Measurements from ENCODE around the gene RABL3.
"Not testable (repeated sequence)": the region's sequence is repeated elsewhere in the genome, so short reads cannot be mapped to it uniquely, and the experiment has no call there.

The RABL3 gene, protein sequence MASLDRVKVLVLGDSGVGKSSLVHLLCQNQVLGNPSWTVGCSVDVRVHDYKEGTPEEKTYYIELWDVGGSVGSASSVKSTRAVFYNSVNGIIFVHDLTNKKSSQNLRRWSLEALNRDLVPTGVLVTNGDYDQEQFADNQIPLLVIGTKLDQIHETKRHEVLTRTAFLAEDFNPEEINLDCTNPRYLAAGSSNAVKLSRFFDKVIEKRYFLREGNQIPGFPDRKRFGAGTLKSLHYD

GRCh38 chr3:120742198-120742848 is at the start of gene RABL3, which contains the start of gene GTF2E1:
RABL3 (minus strand) TSS chr3:120742516; CDS start chr3:120742507, 9 bp downstream.
GTF2E1 (plus strand) TSS chr3:120742744; CDS start chr3:120750553, 7,809 bp downstream.
- Histone ChIP-seq H3K4me3 (ENCODE audit: low read length) (peak within 1 kb of the TSS; percentile 86), H3K9ac (ENCODE audit: low read length) (peak within 1 kb of the TSS; percentile 95), H3K4me1 (ENCODE audit: control insufficient read depth, insufficient read depth, low read length) (peaks cover 11% of the 10 kb centered on the region), H3K9me3 (ENCODE audit: control insufficient read depth, low read length) (no peaks in the 10 kb centered on the region), H3K27me3 (ENCODE audit: control insufficient read depth, insufficient read depth, low read length) (no peaks in the 10 kb centered on the region), H3K36me3 (ENCODE audit: control insufficient read depth, insufficient read depth, low read length) (no peaks in the 10 kb centered on the region)

DNA sequence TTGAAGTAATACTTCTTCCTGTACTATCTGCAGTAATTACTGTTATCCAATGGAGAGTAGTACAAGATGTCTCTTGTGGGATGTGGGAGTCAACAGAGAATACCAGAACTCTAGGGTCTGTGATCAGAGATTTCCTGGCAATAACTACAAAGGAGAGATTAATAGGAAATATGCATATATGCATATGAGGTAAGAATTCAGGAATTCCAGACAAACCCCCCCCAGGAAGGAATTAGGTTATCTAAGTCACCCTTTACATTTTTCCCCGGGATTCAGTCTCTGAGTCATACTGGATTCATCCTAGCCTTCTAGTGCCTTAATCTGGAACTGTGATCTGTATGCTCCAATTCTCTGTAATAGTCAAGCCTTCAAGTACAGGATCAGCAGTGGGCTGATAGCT is 49.6 kb upstream of the RABL3 start:
- no peaks in the 10 kb centered on the region for H3K36me3 ChIP-seq (ENCODE audit: control insufficient read depth, insufficient read depth, low read length)
- H3K9ac ChIP-seq (ENCODE audit: low read length): no peak overlapping the region
- no peak overlapping the region for H3K4me3 ChIP-seq (ENCODE audit: low read length)
- H3K9me3 ChIP-seq (ENCODE audit: control insufficient read depth, low read length): no peaks in the 10 kb centered on the region
- no peaks in the 10 kb centered on the region for H3K27me3 ChIP-seq (ENCODE audit: control insufficient read depth, insufficient read depth, low read length)
- H3K4me1 ChIP-seq (ENCODE audit: control insufficient read depth, insufficient read depth, low read length): no peaks in the 10 kb centered on the region

DNA sequence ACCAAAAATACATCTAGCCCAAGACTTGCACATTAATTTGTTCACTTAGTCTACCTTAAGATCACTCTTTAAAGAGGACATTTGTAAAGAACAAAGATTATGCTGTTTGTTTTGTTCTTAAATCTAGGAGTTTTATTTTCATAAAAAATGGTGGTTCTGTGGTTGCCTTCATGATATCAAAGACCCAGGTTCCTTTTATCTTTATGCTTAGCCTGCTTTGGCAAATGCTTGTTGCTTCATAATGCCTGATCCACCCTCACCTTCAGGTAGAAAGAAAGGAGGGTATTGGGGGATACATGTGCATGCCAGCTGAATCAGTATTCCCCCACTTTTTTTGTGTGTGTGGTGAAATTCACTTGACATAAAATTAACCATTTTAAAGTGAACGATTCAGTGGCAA is 48.7 kb upstream of the RABL3 start:
- H3K9ac ChIP-seq (ENCODE audit: low read length): no peak overlapping the region
- H3K36me3 ChIP-seq (ENCODE audit: control insufficient read depth, insufficient read depth, low read length): no peaks in the 10 kb centered on the region
- H3K4me3 ChIP-seq (ENCODE audit: low read length): no peak overlapping the region
- no peaks in the 10 kb centered on the region for H3K9me3 ChIP-seq (ENCODE audit: control insufficient read depth, low read length)
- H3K4me1 ChIP-seq (ENCODE audit: control insufficient read depth, insufficient read depth, low read length): no peaks in the 10 kb centered on the region
- H3K27me3 ChIP-seq (ENCODE audit: control insufficient read depth, insufficient read depth, low read length): no peaks in the 10 kb centered on the region

- not testable (repeated sequence) for H3K4me3 ChIP-seq (ENCODE audit: low read length); H3K36me3 ChIP-seq (ENCODE audit: control insufficient read depth, insufficient read depth, low read length); H3K9me3 ChIP-seq (ENCODE audit: control insufficient read depth, low read length); H3K27me3 ChIP-seq (ENCODE audit: control insufficient read depth, insufficient read depth, low read length); H3K9ac ChIP-seq (ENCODE audit: low read length); H3K4me1 ChIP-seq (ENCODE audit: control insufficient read depth, insufficient read depth, low read length)
These were observed 43.5 kb upstream of the RABL3 start for GRCh38 chr3:120785832-120786231.

DNA sequence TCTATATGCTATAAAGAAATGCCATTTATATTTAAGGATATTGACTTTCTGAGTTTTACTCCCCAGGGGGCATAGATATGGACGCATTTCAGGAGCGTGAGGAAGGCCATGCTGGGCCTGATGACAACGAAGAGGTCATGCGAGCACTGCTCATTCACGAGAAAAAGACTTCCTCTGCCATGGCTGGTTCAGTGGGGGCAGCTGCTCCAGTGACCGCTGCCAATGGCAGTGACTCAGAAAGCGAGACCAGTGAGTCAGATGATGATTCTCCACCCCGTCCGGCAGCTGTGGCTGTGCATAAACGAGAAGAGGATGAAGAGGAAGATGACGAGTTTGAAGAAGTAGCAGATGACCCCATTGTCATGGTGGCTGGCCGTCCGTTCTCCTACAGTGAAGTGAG is 38.7 kb upstream of the RABL3 start:
- Histone ChIP-seq H3K9me3 (ENCODE audit: control insufficient read depth, low read length) (no peaks in the 10 kb centered on the region), H3K4me1 (ENCODE audit: control insufficient read depth, insufficient read depth, low read length) (no peaks in the 10 kb centered on the region), H3K36me3 (ENCODE audit: control insufficient read depth, insufficient read depth, low read length) (no peaks in the 10 kb centered on the region), H3K9ac (ENCODE audit: low read length) (no peak overlapping the region), H3K4me3 (ENCODE audit: low read length) (no peak overlapping the region), H3K27me3 (ENCODE audit: control insufficient read depth, insufficient read depth, low read length) (no peaks in the 10 kb centered on the region)

- Histone ChIP-seq H3K27me3 (ENCODE audit: control insufficient read depth, insufficient read depth, low read length) (no peaks in the 10 kb centered on the region), H3K36me3 (ENCODE audit: control insufficient read depth, insufficient read depth, low read length) (no peaks in the 10 kb centered on the region), H3K4me1 (ENCODE audit: control insufficient read depth, insufficient read depth, low read length) (no peaks in the 10 kb centered on the region), H3K9ac (ENCODE audit: low read length) (no peak overlapping the region), H3K9me3 (ENCODE audit: control insufficient read depth, low read length) (no peaks in the 10 kb centered on the region), H3K4me3 (ENCODE audit: low read length) (no peak overlapping the region)
These were observed 36.5 kb upstream of the RABL3 start for GRCh38 chr3:120778776-120779175.

DNA sequence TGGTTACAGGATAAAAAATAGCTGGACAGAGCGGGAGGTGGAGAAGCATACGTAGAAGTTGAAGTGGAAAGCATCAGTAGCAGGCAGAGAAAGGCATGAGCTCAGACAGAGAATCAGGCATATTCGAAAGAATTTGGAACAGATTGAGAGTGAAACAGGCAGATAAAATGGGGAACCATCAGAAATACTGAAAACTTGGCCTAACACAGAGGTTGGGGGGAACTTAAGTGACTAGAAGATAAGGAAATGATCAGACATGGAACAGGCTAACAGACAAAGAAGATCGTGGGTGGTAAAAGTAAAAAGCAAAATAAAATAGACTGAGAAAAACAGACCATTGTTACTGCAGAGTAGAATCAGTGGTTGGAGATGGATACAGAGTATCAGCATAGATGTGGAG is 33.1 kb upstream of the RABL3 start:
- Histone ChIP-seq H3K4me3 (ENCODE audit: low read length) (no peak overlapping the region), H3K27me3 (ENCODE audit: control insufficient read depth, insufficient read depth, low read length) (no peaks in the 10 kb centered on the region), H3K9ac (ENCODE audit: low read length) (no peak overlapping the region), H3K36me3 (ENCODE audit: control insufficient read depth, insufficient read depth, low read length) (peaks cover 5% of the 10 kb centered on the region), H3K9me3 (ENCODE audit: control insufficient read depth, low read length) (no peaks in the 10 kb centered on the region), H3K4me1 (ENCODE audit: control insufficient read depth, insufficient read depth, low read length) (no peaks in the 10 kb centered on the region)

GRCh38 chr3:120773932-120774331 is 31.6 kb upstream of the RABL3 start:
- no peak overlapping the region for H3K9ac ChIP-seq (ENCODE audit: low read length)
- no peaks in the 10 kb centered on the region for H3K4me1 ChIP-seq (ENCODE audit: control insufficient read depth, insufficient read depth, low read length)
- H3K4me3 ChIP-seq (ENCODE audit: low read length): no peak overlapping the region
- H3K9me3 ChIP-seq (ENCODE audit: control insufficient read depth, low read length): no peaks in the 10 kb centered on the region
- H3K36me3 ChIP-seq (ENCODE audit: control insufficient read depth, insufficient read depth, low read length): peaks cover 5% of the 10 kb centered on the region
- no peaks in the 10 kb centered on the region for H3K27me3 ChIP-seq (ENCODE audit: control insufficient read depth, insufficient read depth, low read length)

GRCh38 chr3:120772081-120772480 is 29.8 kb upstream of the RABL3 start:
- H3K36me3 ChIP-seq (ENCODE audit: control insufficient read depth, insufficient read depth, low read length): peaks cover 5% of the 10 kb centered on the region

GRCh38 chr3:120770891-120771290 is 28.6 kb upstream of the RABL3 start:
- H3K9ac ChIP-seq (ENCODE audit: low read length): no peak overlapping the region

More at GRCh38 chr3:120772081-120772480, 29.8 kb upstream of the RABL3 start:
- Histone ChIP-seq H3K9ac (ENCODE audit: low read length) (no peak overlapping the region), H3K27me3 (ENCODE audit: control insufficient read depth, insufficient read depth, low read length) (no peaks in the 10 kb centered on the region), H3K9me3 (ENCODE audit: control insufficient read depth, low read length) (no peaks in the 10 kb centered on the region), H3K4me1 (ENCODE audit: control insufficient read depth, insufficient read depth, low read length) (no peaks in the 10 kb centered on the region), H3K4me3 (ENCODE audit: low read length) (no peak overlapping the region)

DNA sequence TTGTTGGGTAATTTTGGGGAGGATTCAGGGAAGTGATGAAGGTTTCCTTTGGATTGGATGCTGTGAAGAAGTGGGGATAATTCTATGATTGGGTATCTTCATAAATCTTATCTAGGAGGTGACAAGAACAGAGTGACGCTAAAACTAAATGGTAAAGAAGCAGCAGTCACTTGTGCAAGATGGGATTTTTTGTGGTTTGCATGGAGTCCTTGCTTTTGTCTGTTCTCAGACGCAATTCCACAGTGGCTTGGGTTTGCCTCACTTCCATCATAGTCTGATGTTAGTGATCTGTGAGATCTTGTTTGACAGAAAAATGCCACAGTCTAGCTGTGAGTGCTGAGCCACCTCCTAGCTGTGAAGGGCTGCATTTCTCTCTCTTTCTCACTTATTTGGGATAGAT is 27.1 kb upstream of the RABL3 start:
- H3K4me3 ChIP-seq (ENCODE audit: low read length): no peak overlapping the region
- no peak overlapping the region for H3K9ac ChIP-seq (ENCODE audit: low read length)
- no peaks in the 10 kb centered on the region for H3K4me1 ChIP-seq (ENCODE audit: control insufficient read depth, insufficient read depth, low read length)
- H3K27me3 ChIP-seq (ENCODE audit: control insufficient read depth, insufficient read depth, low read length): no peaks in the 10 kb centered on the region
- H3K36me3 ChIP-seq (ENCODE audit: control insufficient read depth, insufficient read depth, low read length): peaks cover 5% of the 10 kb centered on the region
- H3K9me3 ChIP-seq (ENCODE audit: control insufficient read depth, low read length): no peaks in the 10 kb centered on the region

More at GRCh38 chr3:120770891-120771290, 28.6 kb upstream of the RABL3 start:
- Histone ChIP-seq H3K4me1 (ENCODE audit: control insufficient read depth, insufficient read depth, low read length) (no peaks in the 10 kb centered on the region), H3K36me3 (ENCODE audit: control insufficient read depth, insufficient read depth, low read length) (peaks cover 5% of the 10 kb centered on the region), H3K4me3 (ENCODE audit: low read length) (no peak overlapping the region), H3K27me3 (ENCODE audit: control insufficient read depth, insufficient read depth, low read length) (no peaks in the 10 kb centered on the region), H3K9me3 (ENCODE audit: control insufficient read depth, low read length) (no peaks in the 10 kb centered on the region)

- Histone ChIP-seq H3K4me3 (ENCODE audit: low read length) (no peak overlapping the region), H3K27me3 (ENCODE audit: control insufficient read depth, insufficient read depth, low read length) (no peaks in the 10 kb centered on the region), H3K9me3 (ENCODE audit: control insufficient read depth, low read length) (no peaks in the 10 kb centered on the region), H3K9ac (ENCODE audit: low read length) (no peak overlapping the region), H3K36me3 (ENCODE audit: control insufficient read depth, insufficient read depth, low read length) (no peaks in the 10 kb centered on the region), H3K4me1 (ENCODE audit: control insufficient read depth, insufficient read depth, low read length) (no peaks in the 10 kb centered on the region)
These were observed 24.8 kb upstream of the RABL3 start for GRCh38 chr3:120767106-120767505.
